Uterus (tissue), 2 donors: ENCODE results near the gene CALHM1.

Source experiments
- CTCF ChIP-seq, 4 experiments: fragments of 200-600 bp in 2 of 4; fragments of 450-650 bp in 2 of 4; sonication (generic) in 2 of 4; IDR thresholded peaks; one replicate each; pipeline ENCODE4 v1.5.1; 2016 to 2019; ENCODE audit warnings: antibody characterized with exemption in 4 of 4, mild to moderate bottlenecking in 2 of 4, moderate library complexity in 1 of 4
- POLR2A ChIP-seq, 2 donors: fragments of 450-650 bp; IDR thresholded peaks; one replicate each; pipeline ENCODE4 v1.6.1; 2016; ENCODE audit warnings: antibody characterized with exemption in 2 of 2, mild to moderate bottlenecking in 1 of 2, moderate library complexity in 1 of 2

GRCh38 chr10:103423748-103424147, 35.0 kb downstream of the CALHM1 start:
- no peak for TF ChIP-seq CTCF (IDR thresholded peaks at IDR 0.05)
- TF ChIP-seq POLR2A (IDR thresholded peaks at IDR 0.05): no peak
